SIG-M5 (cell line): Measurements from ENCODE around the gene FBRSL1.

Experiments
- DNase-seq: peaks from one replicate; lab custom pipeline; 2025; lab: John Stamatoyannopoulos, UW

The FBRSL1 gene

GRCh38 chr12:132542661-132543060 lies 52.7 kb downstream of the FBRSL1 start:
- DNase-seq = no peak

GRCh38 chr12:132543298-132544079 lies 53.5 kb downstream of the FBRSL1 start:
- DNase-seq = no peak

- DNase-seq = no peak
These were observed 54.1 kb downstream of the FBRSL1 start for GRCh38 chr12:132544080-132544397.

- no peak for DNase-seq
These were observed 54.5 kb downstream of the FBRSL1 start for GRCh38 chr12:132544498-132544897.

- no peak for DNase-seq
These were observed 55.4 kb downstream of the FBRSL1 start for GRCh38 chr12:132545164-132545953.

- no peak for DNase-seq
These were observed 56.0 kb downstream of the FBRSL1 start for GRCh38 chr12:132545955-132546354.

GRCh38 chr12:132546647-132547046 lies 56.7 kb downstream of the FBRSL1 start:
- no peak for DNase-seq

- no peak for DNase-seq
These were observed 57.3 kb downstream of the FBRSL1 start for GRCh38 chr12:132547205-132547740.

- no peak for DNase-seq
These were observed 58.6 kb downstream of the FBRSL1 start for GRCh38 chr12:132548430-132549058.

- DNase-seq = no peak
These were observed 59.1 kb downstream of the FBRSL1 start for GRCh38 chr12:132549059-132549458.

- no peak for DNase-seq
These were observed 60.3 kb downstream of the FBRSL1 start for GRCh38 chr12:132550014-132550802.

GRCh38 chr12:132550830-132551640 lies 61.1 kb downstream of the FBRSL1 start:
- DNase-seq = no peak

- DNase-seq = no peak
These were observed 61.7 kb downstream of the FBRSL1 start for GRCh38 chr12:132551641-132552031.

GRCh38 chr12:132554845-132555630 lies 65.1 kb downstream of the FBRSL1 start:
- no peak for DNase-seq

- no peak for DNase-seq
These were observed 65.7 kb downstream of the FBRSL1 start for GRCh38 chr12:132555686-132556085.

- DNase-seq = no peak
These were observed 66.3 kb downstream of the FBRSL1 start for GRCh38 chr12:132556216-132556615.

GRCh38 chr12:132556801-132557200 lies 66.8 kb downstream of the FBRSL1 start:
- DNase-seq = no peak

GRCh38 chr12:132557291-132558015 lies 67.5 kb downstream of the FBRSL1 start:
- DNase-seq = no peak

- DNase-seq = no peak
These were observed 68.3 kb downstream of the FBRSL1 start for GRCh38 chr12:132558042-132558856.
